Right lobe of liver (tissue), 4 donors: Measurements from ENCODE around the gene ESRRB.

ENCODE experiments used
- POLR2A ChIP-seq: fragments of 450-650 bp; IDR thresholded peaks from one replicate; pipeline ENCODE4 v1.6.1; 2017; ENCODE audit warnings: antibody characterized with exemption, mild to moderate bottlenecking
- TF ChIP-seq, protein P1 (sequence below), 4 donors: fragments of 200-600 bp in 3 of 4; fragments of 450-650 bp in 1 of 4; IDR thresholded peaks; one replicate each; pipeline versions ENCODE4 v1.5.1 to v1.8.0; 2016 to 2022; ENCODE audit warnings: antibody characterized with exemption in 4 of 4, mild to moderate bottlenecking in 2 of 4
- donor health status: DM: no; HTN: no; CAD: no.
- donor health status: DM: no; HTN: no; CAD: no.
- donor health status: DM: no; HTN: yes; CAD: no.

DNA sequence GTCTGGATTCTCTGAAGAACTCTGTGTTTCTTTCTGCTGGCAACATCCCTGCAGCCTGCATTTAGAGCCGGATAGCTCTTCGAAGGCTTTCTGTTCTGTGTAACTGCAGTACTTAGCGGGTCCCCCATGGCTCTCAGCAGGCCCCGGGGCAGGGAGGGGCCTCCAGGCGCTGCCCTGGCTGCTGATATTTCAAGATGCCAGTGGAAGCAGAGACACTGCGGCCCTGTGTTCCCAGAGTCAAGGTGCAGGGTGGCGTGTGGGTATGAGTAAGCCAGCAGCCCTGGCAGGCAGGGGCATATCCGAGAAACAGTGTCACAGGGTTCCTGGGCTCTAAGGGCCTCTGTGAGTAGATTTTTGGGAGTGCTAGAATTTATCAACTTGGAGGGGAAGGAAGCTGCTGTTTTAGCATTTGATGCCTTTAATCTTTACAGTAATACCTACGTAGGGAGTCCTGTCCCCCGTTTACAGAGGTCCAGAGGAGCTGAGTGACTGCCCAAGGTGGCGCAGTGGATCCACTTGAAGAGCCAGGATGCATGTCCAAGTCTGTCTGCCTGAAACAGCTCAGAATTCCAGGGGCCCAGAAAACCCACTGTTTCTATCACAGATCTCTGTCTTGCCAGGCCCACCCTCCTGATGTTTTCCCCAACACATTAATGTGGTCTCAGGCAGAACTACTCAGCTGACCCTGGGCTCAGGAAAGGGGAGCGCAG lies 16.2 kb downstream of the ESRRB start:
- TF ChIP-seq, protein P1, sequence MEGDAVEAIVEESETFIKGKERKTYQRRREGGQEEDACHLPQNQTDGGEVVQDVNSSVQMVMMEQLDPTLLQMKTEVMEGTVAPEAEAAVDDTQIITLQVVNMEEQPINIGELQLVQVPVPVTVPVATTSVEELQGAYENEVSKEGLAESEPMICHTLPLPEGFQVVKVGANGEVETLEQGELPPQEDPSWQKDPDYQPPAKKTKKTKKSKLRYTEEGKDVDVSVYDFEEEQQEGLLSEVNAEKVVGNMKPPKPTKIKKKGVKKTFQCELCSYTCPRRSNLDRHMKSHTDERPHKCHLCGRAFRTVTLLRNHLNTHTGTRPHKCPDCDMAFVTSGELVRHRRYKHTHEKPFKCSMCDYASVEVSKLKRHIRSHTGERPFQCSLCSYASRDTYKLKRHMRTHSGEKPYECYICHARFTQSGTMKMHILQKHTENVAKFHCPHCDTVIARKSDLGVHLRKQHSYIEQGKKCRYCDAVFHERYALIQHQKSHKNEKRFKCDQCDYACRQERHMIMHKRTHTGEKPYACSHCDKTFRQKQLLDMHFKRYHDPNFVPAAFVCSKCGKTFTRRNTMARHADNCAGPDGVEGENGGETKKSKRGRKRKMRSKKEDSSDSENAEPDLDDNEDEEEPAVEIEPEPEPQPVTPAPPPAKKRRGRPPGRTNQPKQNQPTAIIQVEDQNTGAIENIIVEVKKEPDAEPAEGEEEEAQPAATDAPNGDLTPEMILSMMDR (IDR thresholded peaks at IDR 0.05): no peak
- TF ChIP-seq POLR2A: no peak
